Embryonic facial prominence (tissue), 1 donor: Measurements from ENCODE around the gene CPNE5.

ENCODE experiments used
- DNase-seq: peaks from one replicate; pipeline ENCODE4 v3.0.0-alpha.2; 2016; ENCODE audit errors: extremely low spot score

Gene CPNE5

GRCh38 chr6:36836111-36837021, 2.9 kb downstream of the CPNE5 start:
- no peak for DNase-seq

- DNase-seq: no peak
Measured at GRCh38 chr6:36834576-36835341, 4.5 kb downstream of the CPNE5 start.

DNA sequence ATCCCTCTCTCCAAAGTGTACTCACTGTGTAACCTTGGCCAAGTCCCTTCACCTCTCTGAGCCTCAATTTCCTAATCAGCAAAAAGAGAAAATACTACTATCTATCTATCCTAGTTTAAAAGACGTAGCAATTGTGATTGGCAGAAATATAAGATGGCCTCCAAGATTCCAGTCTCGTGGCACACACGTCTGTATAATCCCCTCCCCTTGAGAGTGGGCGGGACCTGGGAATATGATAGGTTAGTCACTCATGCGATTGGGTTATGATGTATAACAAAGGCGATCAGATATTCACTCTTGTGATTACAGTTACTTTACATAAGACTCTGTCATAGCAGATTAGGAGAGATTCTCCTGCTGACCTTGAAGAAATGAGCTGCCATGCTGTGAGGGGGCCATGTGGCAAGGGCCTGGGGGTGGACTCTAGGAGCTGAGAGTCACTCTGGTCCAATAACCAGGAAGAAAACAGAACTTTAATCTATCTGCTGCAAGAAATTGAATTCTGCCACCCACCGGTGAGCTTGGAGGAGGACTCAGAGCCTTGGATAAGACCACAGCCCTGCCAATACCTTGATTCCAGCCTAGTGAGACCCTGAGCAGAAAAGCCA, 6.0 kb downstream of the CPNE5 start:
- DNase-seq: no peak

DNA sequence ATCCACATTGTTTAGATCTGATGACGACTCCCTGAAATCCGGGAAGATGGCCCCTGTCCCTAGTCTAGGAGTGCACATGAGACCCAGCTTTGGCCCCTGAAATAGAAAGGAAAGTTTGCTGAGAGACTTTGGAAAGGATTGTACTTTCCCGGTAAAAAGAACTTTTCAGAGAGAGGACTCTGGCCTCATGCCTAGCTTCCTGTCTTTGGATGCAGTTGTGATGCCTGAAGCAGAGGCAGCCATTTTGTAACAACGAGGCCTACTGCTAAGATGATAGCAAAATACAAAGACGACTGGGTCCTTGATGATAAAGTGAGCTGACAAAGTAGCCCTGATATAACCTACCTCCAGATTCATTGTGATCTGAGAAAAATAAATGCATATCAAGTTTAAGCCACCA, 6.9 kb downstream of the CPNE5 start:
- DNase-seq: no peak

- no peak for DNase-seq
Measured at GRCh38 chr6:36830577-36830976, 8.7 kb downstream of the CPNE5 start.

- no peak for DNase-seq
Measured at GRCh38 chr6:36829919-36830544, 9.2 kb downstream of the CPNE5 start.

GRCh38 chr6:36827261-36828079, 11.8 kb downstream of the CPNE5 start:
- no peak for DNase-seq

DNA sequence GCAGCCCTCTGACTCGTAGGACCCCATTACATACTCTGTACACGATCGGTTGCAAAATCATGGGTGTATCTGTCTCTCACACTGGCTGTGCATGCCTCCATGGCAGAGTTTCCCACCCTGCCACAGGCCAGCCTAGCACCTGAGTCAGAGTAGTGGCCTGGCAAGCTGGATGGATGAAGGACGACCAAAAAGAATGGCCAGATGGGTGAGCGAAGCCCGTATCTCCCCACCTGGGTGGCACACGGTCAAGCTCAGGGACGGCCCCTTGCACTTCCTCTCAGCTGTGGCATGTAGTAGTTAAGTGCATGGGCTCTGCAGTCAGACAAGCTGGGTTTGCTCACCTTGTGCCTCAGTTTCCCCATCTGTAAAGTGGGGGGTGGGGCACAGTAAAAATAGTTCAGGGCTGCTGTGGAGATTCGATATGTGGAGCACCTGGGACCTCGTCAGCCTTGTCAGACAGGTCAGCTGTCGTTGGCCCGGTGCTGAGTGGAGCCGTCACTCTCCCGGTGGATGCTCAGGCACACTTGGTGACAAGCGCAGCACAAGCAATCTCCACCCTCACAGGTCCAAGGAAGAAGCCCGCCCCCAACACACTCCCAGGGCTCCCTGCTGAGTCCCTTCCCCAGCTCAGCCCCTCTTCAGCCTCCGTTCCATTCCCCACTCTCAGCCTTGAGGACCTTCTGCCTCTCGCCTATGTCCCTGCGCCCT, 12.6 kb downstream of the CPNE5 start:
- DNase-seq: no peak

- DNase-seq: no peak
Measured at GRCh38 chr6:36825994-36826393, 13.2 kb downstream of the CPNE5 start.

DNA sequence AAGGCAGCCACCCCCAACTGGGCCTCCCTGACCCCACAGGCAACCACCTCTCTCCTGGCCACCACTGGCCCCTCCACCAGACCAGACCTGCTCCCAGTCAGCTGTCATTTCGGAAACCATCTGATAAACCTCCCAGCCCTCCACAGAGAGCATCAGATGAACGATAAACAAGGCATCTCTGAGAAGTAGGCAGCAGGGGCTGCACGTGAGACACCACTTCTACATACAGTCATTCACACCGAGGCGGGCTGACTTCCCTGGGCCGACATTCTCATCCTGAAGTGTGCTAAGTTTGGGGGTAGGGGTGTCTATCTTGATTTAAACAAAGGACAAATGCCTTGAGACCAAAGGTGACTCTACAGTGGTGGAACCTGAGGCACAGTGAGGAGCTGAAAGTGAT, 13.8 kb downstream of the CPNE5 start:
- DNase-seq: no peak

DNA sequence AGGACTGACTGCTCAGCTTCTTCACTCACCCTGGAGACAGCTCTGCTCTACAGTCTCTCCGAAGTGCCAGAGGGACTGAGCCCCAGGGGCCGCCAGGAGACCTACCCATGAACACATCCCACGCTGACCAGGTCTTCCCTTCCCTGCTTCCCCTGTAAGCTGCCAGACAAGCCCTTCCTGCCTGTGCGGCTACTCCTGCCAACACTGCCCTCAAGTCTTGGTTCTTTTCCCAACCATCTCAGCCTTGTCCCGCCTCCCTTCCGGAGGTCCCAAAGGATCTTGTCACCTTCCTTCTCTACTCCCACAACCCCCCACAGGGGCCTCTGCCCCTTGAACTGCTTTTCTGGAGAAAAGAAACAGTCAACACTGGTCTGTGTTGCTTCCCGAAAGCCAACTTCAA, 15.0 kb downstream of the CPNE5 start:
- no peak for DNase-seq

GRCh38 chr6:36823421-36824096, 15.7 kb downstream of the CPNE5 start:
- no peak for DNase-seq

DNA sequence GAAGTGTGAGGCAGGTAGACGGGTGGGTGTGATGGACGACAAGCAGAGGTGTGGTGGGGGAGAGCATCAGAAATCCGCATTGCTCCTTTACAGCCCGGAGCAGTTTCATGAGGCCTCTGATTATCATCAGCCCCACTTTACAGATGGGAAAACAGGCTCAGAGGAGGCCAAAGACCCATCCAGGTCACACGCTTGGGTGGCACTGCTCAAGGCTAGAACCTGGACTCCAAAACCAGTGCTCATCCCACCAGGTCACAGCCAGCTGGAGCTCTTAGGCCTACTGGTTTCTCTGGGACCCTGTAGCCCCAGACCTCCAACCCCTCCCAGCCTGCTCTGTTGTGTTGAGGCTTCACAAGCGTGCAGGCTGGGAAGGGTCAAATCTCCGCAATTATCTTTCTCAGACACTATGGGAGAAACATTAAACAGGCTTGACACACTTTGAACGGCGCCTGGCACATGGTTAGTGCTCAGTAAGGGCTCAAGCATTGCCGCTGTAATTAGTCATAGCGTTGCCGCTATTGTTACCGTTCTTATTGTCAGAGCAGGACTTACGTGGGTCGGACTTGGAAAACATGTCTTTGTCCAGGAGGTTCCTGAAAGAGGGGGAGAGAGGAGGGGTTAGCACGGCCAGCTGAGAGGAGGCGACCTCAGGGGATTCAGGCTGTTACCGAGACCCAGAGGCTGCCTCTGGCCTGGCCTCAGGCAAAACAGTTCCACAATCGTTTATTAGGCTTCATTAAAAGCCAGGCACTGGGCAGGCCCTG, 16.6 kb downstream of the CPNE5 start:
- DNase-seq: no peak

DNA sequence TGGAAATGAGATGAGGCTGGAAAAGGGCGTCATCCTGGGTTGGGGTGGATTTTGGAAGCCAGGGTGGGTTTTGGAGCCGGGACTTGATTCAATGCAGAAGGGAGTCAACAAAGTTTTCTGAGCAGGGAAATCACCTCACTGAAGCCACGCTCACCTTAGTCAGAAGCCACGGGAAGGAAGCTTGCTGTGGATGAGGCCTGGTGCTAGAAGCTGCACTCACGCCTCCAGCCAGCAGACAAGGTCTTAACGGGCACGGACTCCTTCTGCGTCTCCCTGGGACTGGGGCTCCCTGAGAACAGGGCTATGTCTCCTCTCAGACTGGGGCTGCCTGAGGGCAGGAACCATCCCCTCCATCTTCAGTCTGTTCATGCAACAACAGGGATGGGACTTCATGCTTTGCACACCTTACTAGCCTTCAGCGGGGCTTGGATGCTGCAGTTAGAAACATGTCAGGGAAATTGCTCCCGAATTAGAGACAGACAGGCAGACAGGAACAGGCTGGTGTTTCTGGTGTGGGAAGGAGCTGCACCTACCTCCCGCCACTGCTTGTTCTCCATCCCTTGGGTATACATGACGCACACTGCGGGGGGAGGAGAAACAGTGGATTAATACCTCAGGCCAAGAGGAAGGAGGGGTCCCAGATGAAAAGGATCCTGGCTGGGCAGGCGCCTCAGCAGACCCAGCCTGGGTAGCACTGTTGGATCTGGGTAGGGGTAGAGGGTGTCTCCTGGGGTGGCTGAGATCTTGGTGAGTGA, 17.5 kb downstream of the CPNE5 start:
- no peak for DNase-seq

DNA sequence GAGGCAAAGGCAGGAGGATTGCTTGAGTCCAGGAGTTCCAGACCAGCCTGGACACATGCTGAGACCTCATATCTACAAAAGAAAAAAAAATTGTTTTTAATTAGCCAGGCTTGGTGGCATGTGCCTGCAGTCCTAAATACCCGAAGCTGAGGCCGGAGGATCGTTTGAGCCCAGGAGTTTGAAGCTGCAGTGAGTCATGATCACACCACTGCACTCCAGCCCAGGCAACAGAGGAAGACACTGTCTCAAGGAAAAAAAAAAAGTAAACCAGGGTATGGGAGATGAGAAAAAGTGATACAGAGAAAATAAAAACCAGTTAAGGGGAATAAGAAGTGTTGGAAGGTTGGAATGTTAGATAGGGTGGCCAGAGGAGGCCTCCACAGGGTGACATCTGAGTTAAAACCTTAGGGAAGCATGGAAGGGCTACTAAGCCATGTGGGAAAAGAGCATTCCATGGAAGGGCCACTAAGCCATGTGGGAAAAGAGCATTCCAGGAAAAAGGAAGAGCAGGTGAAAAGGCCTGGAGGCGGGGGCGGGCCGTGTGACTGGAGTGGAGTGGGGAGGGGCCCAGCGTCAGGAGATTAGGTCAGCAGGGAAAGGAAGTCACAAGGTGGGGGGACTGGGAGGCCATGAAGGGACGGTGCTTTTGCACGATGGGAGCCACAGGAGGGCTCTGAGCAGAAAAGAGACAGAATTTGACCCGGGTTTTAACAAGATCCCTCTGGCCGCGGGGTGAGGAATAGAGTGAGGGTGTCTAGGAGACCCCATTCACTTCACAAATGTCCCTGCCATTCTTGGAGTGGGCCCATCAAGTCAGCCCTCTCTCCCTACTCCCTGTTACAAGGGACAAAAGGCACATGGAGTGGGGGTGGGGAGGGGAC, 18.3 kb downstream of the CPNE5 start:
- DNase-seq: no peak

- no peak for DNase-seq
Measured at GRCh38 chr6:36818756-36819155, 20.5 kb downstream of the CPNE5 start.

GRCh38 chr6:36817847-36818246, 21.4 kb downstream of the CPNE5 start:
- DNase-seq: no peak
